ENCODE measurements around the gene GALNT2. TPM values are rescaled to one million over a fixed set of nuclear protein-coding genes. Genes with fewer than 3 reads are reported as not detected.

The GALNT2 gene
- total RNA-seq, 1 experiment from 2014 or later, result 114 TPM

DNA sequence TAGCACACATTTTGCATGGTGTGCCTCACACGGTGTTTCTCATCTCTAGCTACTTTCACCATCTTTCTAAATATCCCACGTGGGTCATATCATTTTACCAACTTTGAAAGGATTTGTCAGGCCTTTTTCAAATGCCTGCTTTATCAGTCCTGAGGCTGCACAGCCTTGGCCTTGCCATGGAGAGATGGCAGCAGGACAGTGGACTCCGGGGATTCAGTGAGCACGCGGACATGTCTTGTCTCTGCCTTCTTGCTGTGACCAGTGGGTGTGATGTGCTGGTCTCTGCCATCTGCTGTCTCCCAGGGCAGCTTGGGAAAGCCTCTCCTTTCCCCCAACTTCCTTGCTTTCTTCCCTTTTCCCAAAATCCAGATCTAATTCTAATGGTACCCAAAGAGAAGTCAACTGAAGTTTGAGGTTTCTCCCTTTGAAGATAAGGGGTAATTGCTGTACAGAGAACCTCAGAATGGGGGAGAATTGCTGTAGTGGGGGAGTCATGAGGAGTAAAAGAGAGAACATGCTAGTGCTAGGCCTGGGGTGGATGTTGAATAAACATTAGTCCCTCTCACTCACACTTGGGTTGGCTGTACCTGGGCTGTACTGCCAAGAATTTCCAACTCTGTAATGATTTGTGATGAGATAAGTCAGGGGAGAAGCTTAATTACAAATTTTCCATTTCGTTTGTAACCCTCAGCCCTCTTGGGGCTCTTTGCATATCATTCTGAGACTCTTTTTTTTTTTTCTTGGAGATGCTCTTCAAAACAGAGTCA is 99.5 kb downstream of the GALNT2 start:
- peaks cover 25% of the 10 kb centered on the region for H3K4me1 Mint-ChIP-seq (ENCODE audit: insufficient read depth, unreplicated experiment)
- POLR2A ChIA-PET, result interaction anchor here (0.6 to 0.7 kb wide), 3 partner anchors 11 to 739 kb away, joined by 3 read pairs; no protein-coding TSS in a partner anchor

DNA sequence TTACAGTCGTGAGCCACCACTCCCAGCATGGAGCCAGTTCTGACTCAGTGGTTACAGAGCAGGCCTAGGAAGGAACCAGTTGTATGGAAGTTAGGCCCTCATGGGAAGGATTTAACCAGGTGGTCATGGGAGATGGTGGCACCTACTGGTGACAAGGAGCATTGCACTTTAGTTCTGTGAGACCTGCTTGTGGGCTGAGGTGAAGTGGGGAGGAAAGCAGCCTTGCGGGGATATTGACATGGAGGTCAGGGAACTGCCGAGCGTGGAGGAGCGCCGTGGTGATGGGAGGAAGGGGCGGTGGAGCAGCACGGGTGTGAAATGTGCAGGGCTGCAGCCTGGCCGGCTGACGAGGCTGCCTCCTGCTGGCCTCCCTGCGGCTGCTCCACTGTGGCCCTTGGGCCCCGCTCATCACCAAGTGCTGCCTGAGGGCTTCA is 100.4 kb downstream of the GALNT2 start:
- BruUV-seq (replicated peaks), result no TSS peak
- H3K4me1 Mint-ChIP-seq (ENCODE audit: insufficient read depth, unreplicated experiment), result peaks cover 29% of the 10 kb centered on the region
- no peaks in the 10 kb centered on the region for H3K27me3 Mint-ChIP-seq (ENCODE audit: insufficient read depth, unreplicated experiment)
- peaks cover 6% of the 10 kb centered on the region for H3K9me3 Mint-ChIP-seq (ENCODE audit: unreplicated experiment)
- no peaks in the 10 kb centered on the region for H3K36me3 Mint-ChIP-seq (ENCODE audit: insufficient read depth, unreplicated experiment)
- POLR2A ChIA-PET, result interaction anchor here (0.6 to 0.7 kb wide), 2 partner anchors 10 to 740 kb away, joined by 3 read pairs; no protein-coding TSS in a partner anchor
- no peak overlapping the region for H3K27ac Mint-ChIP-seq (ENCODE audit: low read depth, unreplicated experiment)
- CTCF ChIA-PET, result interaction anchor here (0.6 to 2.0 kb wide), 21 partner anchors 9 to 506 kb away, joined by 3 to 9 read pairs (median 4); no protein-coding TSS in a partner anchor
- DNase-seq (ENCODE audit: unreplicated experiment), result peak; percentile 77
- TF ChIP-seq, protein P1, sequence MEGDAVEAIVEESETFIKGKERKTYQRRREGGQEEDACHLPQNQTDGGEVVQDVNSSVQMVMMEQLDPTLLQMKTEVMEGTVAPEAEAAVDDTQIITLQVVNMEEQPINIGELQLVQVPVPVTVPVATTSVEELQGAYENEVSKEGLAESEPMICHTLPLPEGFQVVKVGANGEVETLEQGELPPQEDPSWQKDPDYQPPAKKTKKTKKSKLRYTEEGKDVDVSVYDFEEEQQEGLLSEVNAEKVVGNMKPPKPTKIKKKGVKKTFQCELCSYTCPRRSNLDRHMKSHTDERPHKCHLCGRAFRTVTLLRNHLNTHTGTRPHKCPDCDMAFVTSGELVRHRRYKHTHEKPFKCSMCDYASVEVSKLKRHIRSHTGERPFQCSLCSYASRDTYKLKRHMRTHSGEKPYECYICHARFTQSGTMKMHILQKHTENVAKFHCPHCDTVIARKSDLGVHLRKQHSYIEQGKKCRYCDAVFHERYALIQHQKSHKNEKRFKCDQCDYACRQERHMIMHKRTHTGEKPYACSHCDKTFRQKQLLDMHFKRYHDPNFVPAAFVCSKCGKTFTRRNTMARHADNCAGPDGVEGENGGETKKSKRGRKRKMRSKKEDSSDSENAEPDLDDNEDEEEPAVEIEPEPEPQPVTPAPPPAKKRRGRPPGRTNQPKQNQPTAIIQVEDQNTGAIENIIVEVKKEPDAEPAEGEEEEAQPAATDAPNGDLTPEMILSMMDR (IDR thresholded peaks at IDR 0.05; ENCODE audit: unreplicated experiment), result peak; percentile 89
- intact Hi-C loops (cut with micrococcal nuclease), result loop anchor here (1.0 to 5.0 kb wide), 6 partner anchors 60 to 505 kb away; partner anchors contain the start of gene GALNT2
- H3K4me3 Mint-ChIP-seq (ENCODE audit: unreplicated experiment), result no peak overlapping the region

More for the DNA sequence above, 99.5 kb downstream of the GALNT2 start:
- DNase-seq (ENCODE audit: unreplicated experiment), result no peak
- H3K4me3 Mint-ChIP-seq (ENCODE audit: unreplicated experiment), result no peak overlapping the region
- H3K36me3 Mint-ChIP-seq (ENCODE audit: insufficient read depth, unreplicated experiment), result no peaks in the 10 kb centered on the region
- intact Hi-C loops (cut with micrococcal nuclease), result loop anchor here (1.0 to 5.0 kb wide), 6 partner anchors 59 to 504 kb away; partner anchors contain the start of gene GALNT2
- no peak overlapping the region for H3K27ac Mint-ChIP-seq (ENCODE audit: low read depth, unreplicated experiment)
- H3K27me3 Mint-ChIP-seq (ENCODE audit: insufficient read depth, unreplicated experiment), result no peaks in the 10 kb centered on the region
- TF ChIP-seq, protein P1 (IDR thresholded peaks at IDR 0.05; ENCODE audit: unreplicated experiment), result no peak
- CTCF ChIA-PET, result interaction anchor here (0.6 to 2.0 kb wide), 14 partner anchors 9 to 465 kb away, joined by 3 to 9 read pairs (median 4); no protein-coding TSS in a partner anchor
- BruUV-seq (replicated peaks), result no TSS peak
- H3K9me3 Mint-ChIP-seq (ENCODE audit: unreplicated experiment), result peaks cover 6% of the 10 kb centered on the region

DNA sequence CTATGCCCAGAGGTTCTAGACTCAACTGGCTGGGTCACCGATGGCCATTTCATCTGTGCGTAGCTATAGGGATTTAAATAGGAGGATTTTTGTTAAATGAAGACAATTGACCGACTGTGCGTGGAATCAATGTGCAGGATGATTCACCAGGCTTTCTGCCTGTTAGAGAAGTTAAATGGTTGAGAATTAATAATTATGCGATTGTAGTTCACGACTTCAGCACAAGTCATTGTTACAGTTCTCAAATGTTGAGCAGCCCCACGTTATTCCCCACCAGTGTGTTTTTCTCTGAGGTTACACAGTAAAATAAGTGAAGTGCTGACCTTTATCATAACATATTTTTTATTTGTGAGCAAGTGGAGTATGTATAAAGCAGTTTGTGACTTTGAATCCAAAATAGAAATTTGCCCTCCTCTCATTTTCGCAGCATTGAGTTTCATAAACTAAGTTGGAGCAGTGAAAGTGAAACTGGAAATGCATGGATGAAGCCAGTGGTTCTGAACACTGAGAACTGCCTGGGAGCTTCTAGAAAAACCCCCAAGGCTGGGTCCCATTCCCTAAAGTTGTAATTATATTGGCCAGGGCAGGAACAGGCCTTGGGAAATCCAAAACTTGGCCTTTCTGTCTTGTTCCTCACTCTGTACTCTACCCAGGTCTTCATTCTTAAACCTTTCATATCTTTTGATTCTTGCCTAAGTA is 102.6 kb downstream of the GALNT2 start:
- TF ChIP-seq, protein P1 (IDR thresholded peaks at IDR 0.05; ENCODE audit: unreplicated experiment), result no peak
- Mint-ChIP-seq H3K4me3 (ENCODE audit: unreplicated experiment) (no peak overlapping the region), H3K36me3 (ENCODE audit: insufficient read depth, unreplicated experiment) (no peaks in the 10 kb centered on the region), H3K27me3 (ENCODE audit: insufficient read depth, unreplicated experiment) (no peaks in the 10 kb centered on the region), H3K27ac (ENCODE audit: low read depth, unreplicated experiment) (no peak overlapping the region), H3K4me1 (ENCODE audit: insufficient read depth, unreplicated experiment) (peaks cover 30% of the 10 kb centered on the region), H3K9me3 (ENCODE audit: unreplicated experiment) (peaks cover 6% of the 10 kb centered on the region)
- ChIA-PET CTCF (no interaction called here), POLR2A (interaction anchor here (0.6 to 0.7 kb wide), 2 partner anchors 24 to 318 kb away, joined by 3 to 6 read pairs; no protein-coding TSS in a partner anchor)
- intact Hi-C loops (cut with micrococcal nuclease), result loop anchor here (5.0 kb wide), 5 partner anchors 62 to 507 kb away; partner anchors contain the start of gene GALNT2
- no TSS peak for BruUV-seq (replicated peaks)
- no peak for DNase-seq (ENCODE audit: unreplicated experiment)

DNA sequence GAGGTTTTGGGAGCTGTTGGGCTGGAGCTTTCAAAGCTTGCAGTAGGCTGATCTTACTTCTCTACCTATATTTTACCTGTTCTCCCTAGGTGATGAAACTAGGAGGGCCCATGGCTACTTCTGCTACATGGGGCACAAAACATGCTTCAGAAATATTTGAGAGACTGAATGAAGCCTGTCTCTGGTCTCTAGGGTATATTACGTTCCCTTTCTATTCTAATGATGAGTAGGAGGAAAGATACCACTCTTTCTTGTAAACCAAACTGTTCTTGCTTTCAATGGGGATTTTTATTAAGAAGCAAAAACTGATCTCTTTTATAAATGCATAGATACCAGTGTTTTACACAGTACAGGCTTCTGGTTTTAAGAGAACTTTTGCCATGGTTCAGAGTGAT is 103.1 kb downstream of the GALNT2 start:
- no TSS peak for BruUV-seq (replicated peaks)
- ChIA-PET POLR2A (interaction anchor here (0.6 to 0.7 kb wide), 2 partner anchors 23 to 318 kb away, joined by 3 to 6 read pairs; no protein-coding TSS in a partner anchor), CTCF (no interaction called here)
- Mint-ChIP-seq H3K4me1 (ENCODE audit: insufficient read depth, unreplicated experiment) (peaks cover 33% of the 10 kb centered on the region), H3K27ac (ENCODE audit: low read depth, unreplicated experiment) (no peak overlapping the region), H3K27me3 (ENCODE audit: insufficient read depth, unreplicated experiment) (no peaks in the 10 kb centered on the region), H3K4me3 (ENCODE audit: unreplicated experiment) (no peak overlapping the region), H3K36me3 (ENCODE audit: insufficient read depth, unreplicated experiment) (no peaks in the 10 kb centered on the region), H3K9me3 (ENCODE audit: unreplicated experiment) (peaks cover 6% of the 10 kb centered on the region)
- no peak for DNase-seq (ENCODE audit: unreplicated experiment)
- TF ChIP-seq, protein P1 (IDR thresholded peaks at IDR 0.05; ENCODE audit: unreplicated experiment), result no peak
- intact Hi-C loops (cut with micrococcal nuclease), result no loop called here
